Hepatocyte (in vitro differentiated cells): ENCODE results near the gene STAB2. TPM values are rescaled to one million over a fixed set of nuclear protein-coding genes. Genes with fewer than 3 reads are reported as not detected.

ENCODE experiments used
- DNase-seq: peaks from one replicate; pipeline ENCODE4 v3.0.0-alpha.2; 2016; ENCODE audit warnings: low spot score
- H2AFZ ChIP-seq: fragments of 200-600 bp; sonication (generic); 2 replicates; pipeline ENCODE4 v1.6.0; 2016; ENCODE audit warnings: antibody characterized with exemption, mild to moderate bottlenecking
- H3K27ac ChIP-seq: fragments of 200-600 bp; sonication (generic); 2 replicates; pipeline ENCODE4 v1.5.1; 2016; ENCODE audit warnings: mild to moderate bottlenecking
- H3K27me3 ChIP-seq: fragments of 200-600 bp; sonication (generic); 2 replicates; pipeline ENCODE4 v1.6.1; 2016
- H3K36me3 ChIP-seq: fragments of 200-600 bp; sonication (generic); replicated peaks from 2 replicates; pipeline ENCODE4 v1.5.1; 2016; ENCODE audit warnings: low read depth; ENCODE audit not compliant: insufficient read depth
- H3K4me1 ChIP-seq: fragments of 200-600 bp; sonication (generic); 2 replicates; pipeline ENCODE4 v1.5.1; 2016; ENCODE audit warnings: mild to moderate bottlenecking, moderate library complexity; ENCODE audit not compliant: insufficient read depth
- H3K4me2 ChIP-seq: fragments of 200-600 bp; sonication (generic); 2 replicates; pipeline ENCODE4 v1.6.0; 2016
- H3K4me3 ChIP-seq: fragments of 200-600 bp; sonication (generic); 2 replicates; pipeline ENCODE4 v1.5.1; 2016; ENCODE audit warnings: mild to moderate bottlenecking
- H3K79me2 ChIP-seq: fragments of 200-600 bp; sonication (generic); 2 replicates; pipeline ENCODE4 v1.6.0; 2017; ENCODE audit warnings: mild to moderate bottlenecking
- H3K9me2 ChIP-seq: fragments of 200-600 bp; sonication (generic); replicated peaks from 2 replicates; pipeline ENCODE4 v1.6.0; 2017; ENCODE audit warnings: mild to moderate bottlenecking; ENCODE audit not compliant: insufficient read depth
- H3K9me3 ChIP-seq: fragments of 200-600 bp; sonication (generic); 2 replicates; pipeline ENCODE4 v1.5.1; 2016; ENCODE audit warnings: low read depth, mild to moderate bottlenecking
- H4K20me1 ChIP-seq: fragments of 200-600 bp; sonication (generic); 2 replicates; pipeline ENCODE4 v1.6.0; 2016; ENCODE audit warnings: mild to moderate bottlenecking; ENCODE audit not compliant: insufficient read depth, poor library complexity, severe bottlenecking
- EZH2 ChIP-seq: fragments of 200-600 bp; sonication (generic); IDR thresholded peaks from 2 replicates; pipeline ENCODE4 v1.6.1; 2016; ENCODE audit warnings: antibody characterized with exemption, mild to moderate bottlenecking, borderline replicate concordance
- EZH2phosphoT487 ChIP-seq: fragments of 200-600 bp; sonication (generic); IDR thresholded peaks from one replicate; pipeline ENCODE4 v1.6.1; 2018; ENCODE audit warnings: antibody characterized with exemption, mild to moderate bottlenecking, low read depth, moderate library complexity; ENCODE audit not compliant: unreplicated experiment, severe bottlenecking
- WGBS: methylation state at CpG from one replicate; pipeline ENCODE4 v1.1.6; 2016; ENCODE audit warnings: low lambda C conversion rate; ENCODE audit errors: missing lambda C conversion rate; 5-methylcytosine and 5-hydroxymethylcytosine counted together
- polyA plus RNA-seq: library from polyadenylated mRNA; unstranded; fragments of >200 nt; fragmentation: Nextera tagmentation; extraction: Ambion mirVana; gene quantifications from 2 replicates; pipeline ENCODE4 v1.2.1, GENCODE V29; 2016
- total RNA-seq: library from RNA; depleted of rRNA; stranded (reverse); fragments of >200 nt; gene quantifications from 2 replicates; pipeline ENCODE4 v1.2.3, GENCODE V29; 2014
- TF ChIP-seq, protein P1 (sequence below): fragments of 200-600 bp; sonication (generic); IDR thresholded peaks from 2 replicates; pipeline ENCODE4 v1.5.1; 2016; ENCODE audit warnings: antibody characterized with exemption, mild to moderate bottlenecking; ENCODE audit not compliant: poor library complexity

STAB2 gene
- total and polyA plus RNA-seq, 2 experiments from 2014 or later, result not detected

DNA sequence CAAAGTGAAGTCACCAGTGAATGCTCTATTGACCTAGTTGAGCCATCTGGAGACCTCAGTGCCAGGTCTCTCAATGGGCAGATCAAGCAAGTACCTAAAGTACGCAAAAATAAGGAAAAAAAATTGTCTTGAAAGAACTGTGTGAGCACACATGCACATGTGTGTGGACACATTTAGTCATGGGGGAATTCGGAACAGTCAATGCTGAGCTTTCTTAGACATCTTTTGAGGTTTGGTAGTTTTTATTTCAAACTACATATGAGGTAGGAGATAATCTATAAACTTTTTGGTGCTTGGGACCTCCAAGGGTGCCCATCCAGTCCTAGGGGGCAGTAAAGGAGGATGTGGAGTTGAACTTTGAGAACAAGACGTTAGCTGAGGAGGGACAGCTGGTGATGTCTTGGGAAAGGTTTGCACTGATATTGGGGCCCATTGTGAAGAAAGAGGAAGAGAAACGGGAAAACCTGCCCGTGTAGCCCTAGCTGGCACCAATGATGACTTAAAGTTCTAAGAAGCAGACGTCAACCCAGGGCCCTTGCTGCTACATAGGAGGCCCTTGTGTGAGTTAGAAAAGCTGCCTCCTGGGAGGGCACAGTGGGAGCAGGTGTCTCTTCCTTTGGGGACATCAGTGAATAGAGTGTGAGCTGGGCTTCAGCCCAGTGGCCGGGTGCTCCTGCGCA, 129.6 kb downstream of the STAB2 start:
- Histone ChIP-seq H3K27me3 (no peaks in the 10 kb centered on the region), H3K9me3 (no peaks in the 10 kb centered on the region), H3K79me2 (no peaks in the 10 kb centered on the region), H3K4me2 (no peak overlapping the region), H3K9me2 (no peaks in the 10 kb centered on the region), H3K36me3 (no peaks in the 10 kb centered on the region), H3K4me1 (no peaks in the 10 kb centered on the region), H4K20me1 (no peaks in the 10 kb centered on the region), H2AFZ (no peak overlapping the region), H3K27ac (no peak overlapping the region), H3K4me3 (no peak overlapping the region)
- TF ChIP-seq, protein P1, sequence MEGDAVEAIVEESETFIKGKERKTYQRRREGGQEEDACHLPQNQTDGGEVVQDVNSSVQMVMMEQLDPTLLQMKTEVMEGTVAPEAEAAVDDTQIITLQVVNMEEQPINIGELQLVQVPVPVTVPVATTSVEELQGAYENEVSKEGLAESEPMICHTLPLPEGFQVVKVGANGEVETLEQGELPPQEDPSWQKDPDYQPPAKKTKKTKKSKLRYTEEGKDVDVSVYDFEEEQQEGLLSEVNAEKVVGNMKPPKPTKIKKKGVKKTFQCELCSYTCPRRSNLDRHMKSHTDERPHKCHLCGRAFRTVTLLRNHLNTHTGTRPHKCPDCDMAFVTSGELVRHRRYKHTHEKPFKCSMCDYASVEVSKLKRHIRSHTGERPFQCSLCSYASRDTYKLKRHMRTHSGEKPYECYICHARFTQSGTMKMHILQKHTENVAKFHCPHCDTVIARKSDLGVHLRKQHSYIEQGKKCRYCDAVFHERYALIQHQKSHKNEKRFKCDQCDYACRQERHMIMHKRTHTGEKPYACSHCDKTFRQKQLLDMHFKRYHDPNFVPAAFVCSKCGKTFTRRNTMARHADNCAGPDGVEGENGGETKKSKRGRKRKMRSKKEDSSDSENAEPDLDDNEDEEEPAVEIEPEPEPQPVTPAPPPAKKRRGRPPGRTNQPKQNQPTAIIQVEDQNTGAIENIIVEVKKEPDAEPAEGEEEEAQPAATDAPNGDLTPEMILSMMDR, result no peak
- TF ChIP-seq EZH2, result no peak
- TF ChIP-seq EZH2phosphoT487, result no peak
- WGBS, result 90% methylated on average over 8 of the region's 8 CpGs
- DNase-seq, result no peak

DNA sequence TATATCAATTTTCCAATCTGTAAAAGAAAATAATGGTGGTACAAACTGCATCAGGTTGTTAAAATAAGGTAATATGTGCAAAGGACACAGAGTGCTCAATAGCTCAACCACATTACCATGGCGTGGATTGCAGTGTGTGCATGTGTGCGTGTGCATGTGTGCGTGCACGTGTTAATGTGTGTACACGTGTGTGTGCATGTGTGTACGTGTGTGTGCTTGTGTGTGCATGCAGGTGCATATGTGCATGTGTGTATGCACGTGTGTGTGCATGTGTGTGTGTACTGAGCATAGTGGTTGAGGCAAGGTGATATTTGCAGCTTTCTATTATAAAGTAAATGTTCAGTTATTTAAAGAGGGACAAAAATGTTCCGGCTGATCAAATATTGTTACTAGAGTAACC, 138.3 kb downstream of the STAB2 start:
- no peak overlapping the region for H2AFZ ChIP-seq
- no peaks in the 10 kb centered on the region for H4K20me1 ChIP-seq
- H3K27ac ChIP-seq, result no peak overlapping the region
- H3K4me2 ChIP-seq, result no peak overlapping the region
- 92% methylated on average over 8 of the region's 8 CpGs for WGBS
- DNase-seq, result no peak
- H3K4me3 ChIP-seq, result no peak overlapping the region
- H3K79me2 ChIP-seq, result no peaks in the 10 kb centered on the region
- no peaks in the 10 kb centered on the region for H3K4me1 ChIP-seq
- no peaks in the 10 kb centered on the region for H3K36me3 ChIP-seq
- H3K27me3 ChIP-seq, result no peaks in the 10 kb centered on the region
- H3K9me3 ChIP-seq, result no peaks in the 10 kb centered on the region
- TF ChIP-seq EZH2, result no peak
- no peaks in the 10 kb centered on the region for H3K9me2 ChIP-seq

DNA sequence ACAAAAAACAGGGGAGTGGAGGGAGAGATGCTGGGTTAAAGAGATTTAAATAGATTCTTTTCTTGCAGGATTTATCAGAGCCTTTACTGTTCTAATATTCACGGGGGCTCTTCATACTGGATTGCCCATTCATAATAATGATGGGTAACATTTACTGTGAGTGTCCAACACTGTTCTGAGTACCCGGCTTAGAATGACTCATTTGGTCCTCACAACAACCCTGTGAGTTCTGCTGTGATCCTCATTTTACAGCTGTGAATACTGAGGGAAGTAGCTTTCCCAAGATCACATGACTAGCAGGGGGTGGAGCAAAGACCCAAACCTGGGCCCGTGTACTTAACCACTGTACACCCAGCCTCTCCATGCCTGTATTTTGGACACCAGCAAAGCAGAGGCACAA, 140.6 kb downstream of the STAB2 start:
- H3K36me3 ChIP-seq, result no peaks in the 10 kb centered on the region
- H3K4me3 ChIP-seq, result no peak overlapping the region
- H3K79me2 ChIP-seq, result no peaks in the 10 kb centered on the region
- H3K9me3 ChIP-seq, result no peaks in the 10 kb centered on the region
- H3K4me2 ChIP-seq, result no peak overlapping the region
- WGBS, result 70% methylated on average over 3 of the region's 3 CpGs
- H3K9me2 ChIP-seq, result no peaks in the 10 kb centered on the region
- DNase-seq, result no peak
- TF ChIP-seq EZH2 (no peak), EZH2phosphoT487 (no peak)
- TF ChIP-seq, protein P1, result no peak
- no peaks in the 10 kb centered on the region for H3K4me1 ChIP-seq
- no peaks in the 10 kb centered on the region for H4K20me1 ChIP-seq
- no peak overlapping the region for H2AFZ ChIP-seq
- H3K27ac ChIP-seq, result no peak overlapping the region
- H3K27me3 ChIP-seq, result no peaks in the 10 kb centered on the region

DNA sequence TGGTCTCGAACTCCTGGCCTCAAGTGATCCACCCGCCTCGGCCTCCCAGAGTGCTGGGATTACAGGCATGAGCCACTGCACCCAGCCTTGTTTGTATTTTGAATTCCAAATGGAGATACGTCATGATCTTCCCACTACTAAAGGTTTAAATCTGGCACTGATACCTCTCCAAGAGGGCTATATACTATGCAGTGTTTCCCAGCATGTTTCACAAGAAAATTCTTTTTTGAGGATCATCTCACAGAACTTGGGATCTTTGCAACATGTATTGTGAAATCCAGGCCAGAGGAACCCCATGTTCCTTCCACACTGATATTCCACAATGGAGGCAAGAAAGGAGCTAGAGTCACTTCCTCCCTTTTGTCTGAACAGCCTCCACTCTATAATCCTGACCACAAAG, 141.2 kb downstream of the STAB2 start:
- H4K20me1 ChIP-seq, result no peaks in the 10 kb centered on the region
- H3K27me3 ChIP-seq, result no peaks in the 10 kb centered on the region
- H3K79me2 ChIP-seq, result no peaks in the 10 kb centered on the region
- no peaks in the 10 kb centered on the region for H3K9me2 ChIP-seq
- TF ChIP-seq, protein P1, result no peak
- TF ChIP-seq EZH2phosphoT487 (no peak), EZH2 (no peak)
- H3K36me3 ChIP-seq, result no peaks in the 10 kb centered on the region
- H3K4me2 ChIP-seq, result no peak overlapping the region
- no peak for DNase-seq
- H3K27ac ChIP-seq, result no peak overlapping the region
- WGBS, result 87% methylated on average over 4 of the region's 4 CpGs
- H3K4me3 ChIP-seq, result no peak overlapping the region
- no peaks in the 10 kb centered on the region for H3K9me3 ChIP-seq
- H3K4me1 ChIP-seq, result no peaks in the 10 kb centered on the region
- H2AFZ ChIP-seq, result no peak overlapping the region
